GM18907 (cell line): ENCODE results near the gene RELT.

Experiments
- ATAC-seq: cut with Tn5 transposase; IDR thresholded peaks from one replicate; pipeline ENCODE4 v1.9.1; 2021; ENCODE audit warnings: mild to moderate bottlenecking, moderate library complexity; ENCODE audit not compliant: unreplicated experiment

The RELT gene

DNA sequence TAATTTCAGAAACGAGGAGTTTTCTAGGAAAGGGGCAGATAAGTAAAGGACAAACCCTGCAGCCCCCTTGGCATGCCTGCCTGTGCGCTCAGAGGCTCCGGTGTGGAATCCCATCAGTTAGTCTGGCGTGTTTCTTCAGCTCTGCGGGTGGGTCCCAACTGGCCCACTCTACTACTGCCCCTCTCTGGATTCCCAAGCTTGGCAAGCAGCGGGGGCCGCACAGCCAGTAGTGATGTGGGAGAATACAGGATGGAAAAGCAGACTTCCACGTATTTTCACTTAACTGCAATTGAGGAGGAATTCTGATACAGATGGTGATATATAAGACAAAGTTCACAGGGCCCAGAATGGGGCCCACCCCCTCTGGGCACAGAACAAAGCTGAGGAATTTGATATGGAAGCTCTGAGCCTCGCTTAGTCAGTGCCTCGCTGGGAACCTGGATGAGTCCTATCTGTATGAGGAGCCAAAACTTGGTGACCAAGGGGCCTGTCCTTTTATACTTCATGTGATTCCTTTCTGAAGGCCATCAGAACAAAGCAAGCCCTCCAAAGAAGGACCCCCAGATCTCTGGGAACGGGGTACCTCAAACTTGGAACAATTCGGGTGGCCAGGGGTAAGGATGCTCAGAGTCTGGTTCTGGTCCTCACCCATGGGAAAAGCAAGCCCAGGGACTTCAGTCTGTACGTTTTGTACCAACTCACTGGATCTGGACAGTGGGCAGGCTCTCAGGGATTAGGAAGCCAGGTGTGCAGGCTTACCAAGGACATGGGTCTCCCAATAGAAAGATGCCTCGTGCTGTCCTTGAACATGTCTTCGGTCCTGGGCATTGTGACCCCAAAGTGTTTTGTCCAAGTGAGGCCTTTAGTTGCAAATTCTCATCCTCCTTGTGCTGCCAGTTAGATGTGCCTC lies 26.0 kb downstream of the RELT start:
- no peak for ATAC-seq

DNA sequence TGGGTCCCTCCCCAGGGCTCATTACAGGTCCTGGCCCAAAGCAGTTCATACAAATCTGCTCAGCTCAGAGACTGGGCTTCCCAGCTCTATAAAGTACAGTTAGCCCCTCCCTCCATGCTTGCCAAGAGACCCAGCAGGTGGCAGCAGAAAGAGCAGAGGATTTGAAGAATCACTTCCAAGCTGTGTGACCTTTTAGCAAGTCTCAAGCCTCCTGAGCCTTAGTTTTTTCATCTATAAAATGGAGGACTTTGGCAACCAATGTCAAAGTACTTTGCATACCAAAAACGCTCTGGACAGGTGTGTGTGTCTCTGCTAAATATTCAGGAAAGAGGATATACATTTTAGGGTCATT lies 26.6 kb downstream of the RELT start:
- ATAC-seq: no peak

DNA sequence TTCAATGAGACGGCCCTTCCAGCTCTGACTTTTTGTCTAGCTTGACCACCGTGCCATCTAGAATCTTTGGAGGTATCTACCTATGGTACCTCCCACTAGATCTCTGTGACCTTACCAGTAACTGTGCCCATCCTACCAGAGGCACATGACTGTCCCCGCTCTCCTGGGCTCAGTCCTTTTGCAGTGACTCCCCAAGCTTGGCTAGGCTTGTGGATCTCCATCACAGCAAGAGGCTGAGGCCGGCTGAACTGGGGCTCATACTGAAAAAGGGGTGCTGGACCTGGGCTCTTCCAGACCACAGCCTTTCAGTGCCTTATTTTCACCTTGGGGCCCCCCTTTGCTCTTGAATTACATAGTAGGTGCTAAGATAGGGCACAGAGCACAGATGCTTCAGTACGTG lies 27.3 kb downstream of the RELT start:
- no peak for ATAC-seq

DNA sequence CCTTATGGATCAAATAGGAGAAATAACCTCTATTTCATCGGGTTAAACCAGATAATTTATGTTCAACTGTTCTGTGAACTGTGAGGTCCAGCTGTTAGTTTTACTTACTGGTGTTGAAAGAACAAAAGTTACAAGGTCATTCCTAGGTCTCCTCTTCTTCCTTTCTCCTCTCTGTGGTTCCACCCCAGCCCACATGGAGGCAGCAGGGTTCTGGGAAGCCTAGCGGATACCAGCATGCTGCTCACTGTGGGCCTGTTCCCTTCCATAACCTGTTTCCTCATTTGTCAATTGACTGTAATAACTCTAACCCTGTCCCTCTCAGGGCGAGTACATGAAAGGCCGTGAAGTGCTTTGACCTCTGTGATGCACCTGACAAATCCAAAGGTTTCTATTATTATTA lies 27.8 kb downstream of the RELT start:
- ATAC-seq: no peak

DNA sequence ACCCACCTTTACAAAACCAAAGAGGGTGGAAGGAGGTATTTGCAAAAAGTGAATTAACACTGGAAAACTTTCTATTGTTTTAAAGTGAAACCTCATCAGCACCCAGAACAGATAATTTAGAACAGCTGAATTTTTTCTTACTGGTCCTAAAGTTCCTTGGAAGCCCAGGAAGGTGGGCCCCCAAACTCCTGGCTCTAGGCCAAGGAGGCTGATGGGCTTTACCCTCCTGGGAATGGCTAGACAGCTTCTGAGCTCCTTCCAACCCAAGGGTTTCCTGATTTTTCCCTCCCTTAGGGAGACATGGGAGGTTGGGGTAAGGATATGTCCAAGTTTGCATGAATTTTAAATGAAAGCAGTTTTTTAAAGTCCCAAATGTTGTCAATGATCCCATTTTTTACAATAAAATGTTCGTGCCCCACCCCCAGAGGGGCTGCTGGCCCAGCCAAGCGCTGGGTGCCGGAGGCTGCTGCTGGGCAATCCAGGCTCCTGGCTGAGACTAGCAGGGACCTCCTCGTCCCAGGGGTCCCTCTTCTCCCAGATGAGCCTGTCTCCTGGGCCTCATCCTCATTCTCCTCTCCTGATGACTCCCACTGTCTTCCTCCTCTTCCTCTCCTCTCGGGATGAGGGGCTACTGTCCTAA lies 28.4 kb downstream of the RELT start:
- no peak for ATAC-seq

DNA sequence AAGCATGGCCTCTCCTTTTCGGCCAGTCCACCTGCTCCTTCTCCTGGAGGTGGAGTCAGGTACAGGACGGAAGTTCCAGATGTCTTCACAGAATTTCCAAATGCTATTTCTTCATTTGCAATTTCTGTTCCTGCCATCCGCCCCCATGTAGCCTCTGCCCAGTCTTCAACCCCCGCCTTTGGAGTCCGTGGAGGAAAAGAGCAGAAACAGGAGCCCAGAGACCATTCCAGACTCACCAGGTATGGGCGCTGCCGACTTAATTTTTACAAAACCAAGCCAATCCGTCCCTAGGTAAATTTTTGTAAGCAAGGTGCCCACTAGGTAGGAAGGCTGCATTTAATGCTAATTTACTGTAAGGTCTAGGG lies 28.9 kb downstream of the RELT start:
- no peak for ATAC-seq

DNA sequence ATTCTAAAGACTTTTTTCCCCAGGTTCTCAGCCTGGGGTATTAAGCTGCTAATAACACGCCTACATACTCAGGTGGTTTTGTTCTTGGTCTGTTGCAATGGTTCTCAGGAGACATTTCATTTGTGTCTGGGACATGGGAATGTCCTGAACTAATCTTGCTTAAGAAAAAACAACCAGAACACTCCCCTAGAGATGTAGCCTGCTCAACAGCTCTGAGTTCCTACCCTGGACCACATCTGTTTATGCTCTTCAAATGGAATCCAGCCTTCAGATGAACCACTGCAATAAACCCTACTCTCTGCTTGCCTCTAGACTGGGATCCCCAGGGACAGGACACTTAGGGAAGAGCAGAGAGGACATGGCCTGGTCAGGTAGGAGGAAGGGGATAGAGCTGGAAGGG lies 29.9 kb downstream of the RELT start:
- no peak for ATAC-seq

DNA sequence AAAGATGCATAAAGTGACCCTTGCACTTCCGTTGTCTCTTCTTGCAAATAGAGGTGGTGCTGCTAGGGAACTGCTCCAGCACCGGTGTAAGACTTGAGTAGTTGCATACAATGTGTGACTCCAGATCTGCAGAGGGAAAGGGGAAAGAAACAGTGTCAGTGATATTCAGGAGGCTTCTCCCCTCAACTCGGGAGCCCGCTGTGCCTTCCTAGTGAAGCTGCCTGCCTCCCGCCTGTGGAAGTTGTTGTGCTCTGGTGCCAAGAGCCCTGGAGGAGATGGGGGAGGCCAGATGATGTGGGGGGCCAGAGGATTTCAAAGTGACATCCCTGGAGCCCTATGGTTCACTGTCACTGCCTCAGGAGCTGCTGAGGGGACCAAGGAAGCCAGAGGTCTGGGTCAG lies 30.4 kb downstream of the RELT start:
- no peak for ATAC-seq

DNA sequence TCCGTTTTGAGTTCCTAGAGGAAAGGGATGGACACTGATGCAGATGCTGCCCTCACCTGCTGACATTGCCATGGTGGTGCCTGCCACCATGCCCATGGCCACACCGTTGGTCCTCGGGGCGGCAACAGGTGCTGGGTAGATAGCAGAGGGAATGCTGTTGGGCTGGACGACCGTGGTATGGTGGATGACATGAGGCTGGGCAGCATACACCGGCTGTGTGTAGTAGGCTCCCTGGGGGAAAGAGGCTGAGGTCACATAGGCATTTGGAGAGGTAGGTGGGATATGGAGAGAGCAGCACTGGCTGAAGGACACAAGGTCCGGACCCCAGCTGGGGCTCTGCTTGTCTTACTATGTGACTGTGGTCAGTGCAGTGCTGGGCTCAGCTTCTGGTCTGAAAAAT lies 33.2 kb downstream of the RELT start:
- no peak for ATAC-seq

DNA sequence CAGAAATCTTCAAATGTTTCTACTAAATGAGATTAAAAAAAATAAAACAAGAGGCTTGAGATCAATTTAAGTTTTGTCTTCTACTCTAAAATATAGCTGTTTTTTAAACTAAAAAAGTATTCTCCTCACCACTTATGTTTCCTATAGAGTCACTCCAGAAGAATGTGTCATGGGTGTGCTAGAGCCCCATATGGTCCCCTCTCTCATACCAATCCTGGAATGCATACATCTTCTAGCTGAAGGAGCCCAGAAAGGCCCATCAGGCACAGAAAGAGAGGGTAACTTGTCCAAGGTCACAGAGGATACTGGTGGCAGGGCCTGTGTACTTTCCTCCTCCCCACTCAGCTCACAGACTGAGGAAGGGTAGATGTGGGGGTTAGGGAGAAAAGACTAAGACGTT lies 34.4 kb downstream of the RELT start:
- ATAC-seq: no peak

DNA sequence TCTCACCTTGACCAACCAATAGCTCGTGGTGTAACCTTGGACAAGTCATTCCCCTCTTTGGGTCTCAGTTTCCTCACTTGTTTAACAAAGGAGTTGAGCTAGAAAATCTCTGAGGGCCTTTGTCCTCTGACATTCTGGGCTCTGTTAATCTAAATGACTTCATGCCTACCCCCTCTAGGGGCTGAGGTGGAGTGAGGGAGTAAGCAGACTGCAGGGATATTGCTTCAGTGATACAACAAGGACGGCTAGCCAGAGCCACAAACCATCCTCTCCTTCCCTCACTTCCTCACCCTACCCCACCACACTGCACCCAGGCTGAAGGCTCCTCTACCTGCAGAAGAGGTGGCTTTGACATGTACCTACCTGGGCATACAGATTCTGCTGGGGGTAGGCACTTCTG lies 34.8 kb downstream of the RELT start:
- no peak for ATAC-seq

DNA sequence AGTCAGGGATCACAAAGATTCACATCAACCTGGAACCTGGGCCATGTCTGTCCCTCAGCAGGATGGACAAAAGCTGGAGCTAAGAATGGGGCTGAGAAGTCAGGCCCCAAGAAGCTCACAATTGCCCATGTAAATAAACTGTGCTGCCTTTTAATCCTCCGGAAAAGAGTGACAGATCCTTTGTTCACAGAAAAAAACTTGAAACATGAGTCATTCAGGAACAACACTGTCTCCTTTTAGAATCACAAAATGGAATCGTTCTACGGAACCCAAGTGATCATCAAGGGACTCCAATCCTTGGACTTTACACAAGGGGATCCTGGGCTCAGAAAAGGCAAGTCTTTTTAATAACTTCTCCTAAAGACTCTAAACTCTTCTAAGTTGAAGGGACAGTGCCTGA lies 36.1 kb downstream of the RELT start:
- ATAC-seq: no peak

DNA sequence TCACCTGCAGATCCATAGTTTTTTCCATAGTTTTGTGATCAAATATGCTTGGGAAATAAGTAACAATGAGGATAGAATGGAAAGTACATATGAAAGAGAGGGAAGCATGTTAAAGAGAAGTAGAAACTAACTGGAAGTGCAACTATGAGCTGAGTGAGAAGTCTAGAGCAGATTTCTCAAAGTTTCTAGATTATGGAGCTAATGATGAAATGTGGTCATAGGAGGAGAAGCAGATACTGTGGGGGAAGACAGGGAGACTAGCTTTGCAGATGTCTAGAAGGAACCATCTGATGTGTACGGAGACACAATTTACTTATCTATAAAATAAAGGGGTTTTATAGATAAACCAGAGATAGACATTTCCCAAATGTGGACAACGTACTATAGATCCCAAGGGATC lies 37.1 kb downstream of the RELT start:
- ATAC-seq: no peak

DNA sequence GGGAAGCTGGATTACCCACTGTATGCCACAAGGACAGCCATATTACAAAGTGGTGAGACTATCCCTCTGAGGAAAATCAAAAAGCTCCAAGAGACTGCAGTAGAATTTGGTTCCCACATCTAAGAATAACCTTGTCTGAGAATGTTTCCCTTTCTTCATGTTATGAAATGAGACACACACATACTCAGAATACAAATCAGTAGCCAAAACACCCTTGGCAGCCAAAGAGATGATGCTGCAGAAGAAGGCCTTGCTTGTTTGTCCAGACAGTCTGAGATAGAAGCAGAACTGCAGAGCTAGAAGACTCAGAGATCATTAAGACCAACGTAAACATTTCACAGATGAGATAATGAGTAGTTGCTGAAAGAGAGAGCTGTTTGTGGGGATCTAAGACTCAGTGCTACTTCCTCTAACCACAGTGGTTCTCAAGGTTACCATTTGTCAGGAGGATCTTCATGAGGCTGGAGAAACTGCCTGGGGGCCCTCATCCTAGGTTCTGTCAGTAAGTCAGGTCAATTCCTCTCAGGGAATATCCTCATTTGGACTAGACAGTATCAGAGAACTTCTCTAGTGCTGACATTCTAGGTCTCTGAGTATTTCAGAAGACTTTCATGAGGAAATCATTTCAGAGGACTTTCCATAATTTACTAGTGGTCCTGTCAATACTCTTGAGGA lies 38.9 kb downstream of the RELT start:
- no peak for ATAC-seq

DNA sequence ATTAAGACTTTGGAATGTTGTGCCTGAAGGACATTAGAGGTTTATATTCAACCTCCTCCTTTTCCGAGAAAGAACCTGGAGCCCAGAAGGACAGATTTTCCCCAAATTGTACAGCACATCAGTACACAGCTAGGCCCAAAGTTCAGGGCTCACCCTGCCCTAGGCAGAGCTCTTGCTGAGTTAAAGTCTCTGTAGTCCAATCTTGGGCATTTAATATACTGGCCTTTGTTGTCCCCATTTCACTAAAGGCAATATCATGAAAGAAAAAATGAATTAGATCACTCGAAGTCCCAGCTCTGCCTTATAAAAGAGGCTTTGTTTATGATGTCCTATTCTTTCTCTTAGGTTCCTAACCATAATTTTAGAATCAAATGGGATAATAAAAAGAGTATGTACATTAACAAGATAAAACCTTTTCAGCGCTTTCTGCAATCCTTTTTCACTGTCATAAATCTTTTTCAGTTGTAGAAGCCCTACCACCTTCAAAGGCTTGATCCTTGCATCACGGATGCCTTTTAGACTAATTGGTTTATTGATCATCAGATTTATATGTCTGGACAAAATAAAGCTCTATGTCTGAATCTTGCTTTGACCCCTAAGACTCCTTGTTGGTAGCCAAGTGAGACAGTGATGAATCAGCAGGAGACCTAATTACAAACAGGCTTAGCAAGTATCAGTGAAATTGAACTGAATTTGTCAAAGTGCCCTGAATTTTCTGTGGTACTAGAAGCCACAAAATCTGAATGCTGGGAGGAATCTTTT lies 39.8 kb downstream of the RELT start:
- ATAC-seq: no peak

DNA sequence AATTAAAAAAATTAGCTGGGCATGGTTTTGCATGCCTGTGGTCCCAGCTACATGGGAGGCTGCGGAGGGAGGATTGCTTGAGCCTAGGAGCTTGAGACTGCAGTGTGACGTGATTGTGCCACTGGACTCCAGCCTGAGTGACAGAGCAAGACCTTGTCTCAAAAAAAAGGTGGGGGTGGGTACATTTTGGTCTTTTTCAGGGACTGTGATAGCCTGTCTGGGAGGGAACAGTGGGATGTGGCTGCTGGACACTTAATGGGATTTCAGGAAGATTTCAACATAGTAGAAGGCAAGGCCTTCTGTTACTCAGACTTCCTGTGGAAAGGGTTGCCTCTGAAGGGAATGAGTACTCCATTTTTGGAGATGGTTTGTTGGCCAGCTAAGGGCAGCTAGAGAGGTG lies 40.6 kb downstream of the RELT start:
- no peak for ATAC-seq

DNA sequence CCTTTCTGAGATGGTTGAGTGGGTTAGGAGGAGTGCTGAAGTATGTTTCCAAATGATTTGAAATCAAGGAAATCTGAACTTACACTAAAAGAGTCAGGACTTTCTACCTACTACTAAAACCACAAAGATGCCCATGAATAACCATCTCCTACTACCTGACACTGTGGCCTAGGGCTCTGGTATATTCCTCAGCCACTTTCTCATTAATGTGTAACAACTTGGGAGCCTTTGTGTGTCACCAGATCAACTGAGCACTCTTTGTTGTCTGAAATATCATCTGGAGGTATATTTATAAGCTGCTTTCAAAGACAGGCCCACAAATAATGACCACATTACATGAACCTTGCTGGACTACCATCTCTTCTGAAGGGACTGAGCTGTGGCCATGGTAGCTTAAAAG lies 43.9 kb downstream of the RELT start:
- ATAC-seq: no peak

DNA sequence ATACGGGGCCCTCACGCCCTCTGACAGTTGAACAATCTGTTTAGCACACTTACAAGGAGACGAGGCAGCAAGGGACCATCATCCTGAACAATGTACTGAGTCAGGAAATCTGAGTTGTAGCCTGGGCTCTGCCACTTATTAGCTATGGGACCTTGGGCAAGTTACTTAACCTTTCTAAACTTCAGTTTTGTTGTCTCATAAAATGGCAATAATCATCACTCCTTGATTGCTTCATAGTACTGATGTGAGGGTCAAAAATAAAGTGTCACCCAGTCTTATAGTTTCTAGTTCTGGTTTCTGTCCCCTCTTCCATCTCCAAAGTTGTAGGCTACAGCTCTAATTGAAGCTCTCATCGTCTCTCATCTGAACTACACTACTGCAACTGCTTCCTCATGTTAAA lies 46.7 kb downstream of the RELT start:
- no peak for ATAC-seq

DNA sequence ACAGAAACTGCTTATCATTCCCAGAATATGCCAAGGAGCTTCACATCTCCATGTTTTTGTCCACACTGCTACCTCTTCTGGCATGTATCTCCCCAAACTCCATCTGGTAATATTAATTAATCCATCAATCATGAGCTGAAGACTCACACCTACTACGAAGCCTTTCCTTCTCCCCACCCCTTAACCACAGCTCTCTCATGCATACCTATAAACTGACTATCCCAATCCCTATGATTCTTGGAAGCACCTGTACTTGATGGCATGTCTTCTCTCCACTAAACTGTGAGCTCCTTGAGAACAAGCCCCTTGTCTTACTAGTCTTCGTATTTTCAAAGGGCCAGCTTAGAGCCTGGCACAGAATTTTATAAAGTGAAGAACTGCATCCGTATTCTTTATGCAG lies 47.3 kb downstream of the RELT start:
- ATAC-seq: no peak

DNA sequence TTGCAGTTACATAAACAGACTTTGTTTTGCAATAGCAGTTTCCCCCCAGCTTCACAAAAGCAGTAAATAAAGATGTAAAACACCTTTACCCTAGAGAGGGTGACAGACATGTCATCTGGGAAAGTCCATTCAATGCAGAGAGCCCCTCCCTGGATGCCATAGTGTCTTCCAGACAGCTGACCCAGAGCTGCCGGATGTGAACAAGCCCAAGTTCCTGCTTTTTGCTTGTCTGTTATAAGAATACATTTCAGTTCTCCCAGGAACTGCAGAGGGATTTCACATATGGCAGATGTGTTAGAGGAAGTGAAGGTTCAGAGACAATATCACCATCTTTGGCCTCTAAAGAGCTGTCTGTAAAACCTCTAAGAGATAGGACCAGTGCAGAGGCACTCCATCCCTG lies 48.9 kb downstream of the RELT start:
- ATAC-seq: no peak

DNA sequence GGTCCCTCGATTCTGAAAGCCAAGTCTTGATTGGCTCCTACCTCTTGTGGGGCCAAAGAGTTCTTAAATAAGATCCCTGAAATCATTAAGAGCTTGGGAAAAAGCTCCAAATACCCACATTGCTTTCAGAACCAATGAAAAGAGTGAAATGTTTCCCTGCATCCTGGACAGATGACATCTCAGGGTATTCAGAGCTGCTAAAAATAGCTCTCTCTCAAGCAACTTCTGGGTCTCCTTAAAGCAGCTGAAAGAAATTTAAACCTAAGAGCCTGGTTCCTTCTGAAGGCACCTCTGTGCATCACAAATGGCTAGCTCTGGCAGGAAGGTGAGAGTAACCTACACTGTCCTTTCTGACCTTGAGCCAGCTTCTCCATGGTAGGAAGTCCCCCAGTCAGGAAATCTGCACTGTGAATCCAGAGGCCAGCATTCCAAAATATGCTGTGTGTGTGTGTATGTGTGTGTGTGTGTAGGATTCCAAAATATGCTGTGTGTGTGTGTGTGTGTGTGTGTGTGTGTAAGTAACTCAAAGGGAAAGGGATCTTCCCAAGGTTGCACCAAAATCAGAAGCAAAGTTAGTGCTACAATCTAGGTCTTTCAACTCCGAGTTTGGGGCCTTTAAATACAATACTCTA lies 50.1 kb downstream of the RELT start:
- no peak for ATAC-seq
